Measurements from ENCODE around the gene MOXD1.

DNA sequence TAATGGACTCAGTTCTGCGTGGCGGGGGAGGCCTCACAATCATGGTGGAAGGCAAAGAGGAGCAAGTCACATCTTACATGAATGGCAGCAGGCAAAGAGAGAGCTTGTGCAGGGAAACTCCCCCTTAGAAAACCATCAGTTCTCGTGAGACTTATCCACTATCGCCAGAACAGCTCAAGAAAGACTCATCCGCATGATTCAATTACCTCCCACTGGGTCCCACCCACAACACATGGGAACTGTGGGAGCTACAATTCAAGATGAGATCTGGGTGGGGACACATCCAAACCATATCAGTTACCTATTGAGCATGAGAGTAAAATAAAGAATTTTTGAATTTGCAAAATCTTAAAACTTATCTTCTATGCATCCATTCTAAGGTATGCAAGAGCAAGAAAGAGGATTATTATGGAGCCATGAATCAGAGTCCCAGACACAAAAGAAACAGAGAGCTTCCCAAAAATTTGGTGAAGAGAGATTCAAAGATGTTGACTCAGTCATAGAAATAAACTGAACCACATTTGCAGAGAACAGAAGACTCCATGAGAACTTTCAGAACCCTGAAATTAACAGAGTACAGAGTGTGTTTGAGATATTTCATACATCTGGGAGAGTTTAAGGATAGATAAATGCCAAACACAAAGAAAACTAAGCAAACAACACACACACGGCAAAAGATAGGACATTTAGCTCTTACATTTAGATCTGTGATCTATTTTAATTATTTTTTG lies 17.1 kb upstream of the MOXD1 start:
- TF ChIP-seq, protein P1, sequence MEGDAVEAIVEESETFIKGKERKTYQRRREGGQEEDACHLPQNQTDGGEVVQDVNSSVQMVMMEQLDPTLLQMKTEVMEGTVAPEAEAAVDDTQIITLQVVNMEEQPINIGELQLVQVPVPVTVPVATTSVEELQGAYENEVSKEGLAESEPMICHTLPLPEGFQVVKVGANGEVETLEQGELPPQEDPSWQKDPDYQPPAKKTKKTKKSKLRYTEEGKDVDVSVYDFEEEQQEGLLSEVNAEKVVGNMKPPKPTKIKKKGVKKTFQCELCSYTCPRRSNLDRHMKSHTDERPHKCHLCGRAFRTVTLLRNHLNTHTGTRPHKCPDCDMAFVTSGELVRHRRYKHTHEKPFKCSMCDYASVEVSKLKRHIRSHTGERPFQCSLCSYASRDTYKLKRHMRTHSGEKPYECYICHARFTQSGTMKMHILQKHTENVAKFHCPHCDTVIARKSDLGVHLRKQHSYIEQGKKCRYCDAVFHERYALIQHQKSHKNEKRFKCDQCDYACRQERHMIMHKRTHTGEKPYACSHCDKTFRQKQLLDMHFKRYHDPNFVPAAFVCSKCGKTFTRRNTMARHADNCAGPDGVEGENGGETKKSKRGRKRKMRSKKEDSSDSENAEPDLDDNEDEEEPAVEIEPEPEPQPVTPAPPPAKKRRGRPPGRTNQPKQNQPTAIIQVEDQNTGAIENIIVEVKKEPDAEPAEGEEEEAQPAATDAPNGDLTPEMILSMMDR (IDR thresholded peaks at IDR 0.05), result no peak
- TF ChIP-seq EP300 (IDR thresholded peaks at IDR 0.05) (no peak), POLR2A (IDR thresholded peaks at IDR 0.05) (no peak)

Data from tibial nerve (tissue), 4 donors.